GM12878 (cell line): ENCODE results near the gene OGFOD2. TPM values are rescaled to one million over a fixed set of nuclear protein-coding genes. Genes with fewer than 3 reads are reported as not detected.
A peak's percentile ranks its signal among the peaks of the same experiment; 100 is the strongest.

Experiments
- ATAC-seq: fragments of 200-7000 bp; cut with Tn5 transposase; 3 replicates; pipeline ENCODE4 v1.9.1; 2020; ENCODE audit warnings: mild to moderate bottlenecking, moderate library complexity
- BruUV-seq: library from RNA; stranded (reverse); fragments of 400-500 nt; replicated peaks from 2 replicates; lab custom pipeline; 2021; lab: Mats Ljungman, UMichigan
- CTCF ChIA-PET: fragments of 300-600 bp; sonication (Branson Sonifier 250); formaldehyde crosslinking; extraction: SDS; loops from one replicate; lab custom pipeline; 2021; ENCODE audit warnings: inconsistent platforms; lab: Yijun Ruan, JAX
- POLR2A ChIA-PET: fragments of 350-600 bp; formaldehyde crosslinking; extraction: SDS; loops from one replicate; lab custom pipeline; 2021; ENCODE audit warnings: inconsistent platforms; lab: Charles Lee
- RAD21 ChIA-PET: fragments of 300-600 bp; sonication (Branson Sonifier 250); formaldehyde crosslinking; loops from one replicate; lab custom pipeline; 2023; ENCODE audit warnings: antibody characterized with exemption; ENCODE audit not compliant: unreplicated experiment; lab: Charles Lee
- SMC1A ChIA-PET: fragments of 300-600 bp; sonication (Branson Sonifier 250); formaldehyde crosslinking; loops from one replicate; lab custom pipeline; 2023; ENCODE audit not compliant: unreplicated experiment, uncharacterized antibody; lab: Charles Lee
- DNase-seq: peaks from one replicate; pipeline ENCODE4 v3.0.0-alpha.2; 2011; ENCODE audit warnings: low read depth, low spot score
- FAIRE-seq: peaks from 3 replicates; lab custom pipeline; 2011; peaks lifted over from hg19 to GRCh38; lab: Jason Lieb, UNC
- H2AFZ ChIP-seq: 2 replicates; pipeline ENCODE4 v1.6.0; 2011; ENCODE audit warnings: low read depth, low read length, control low read depth; ENCODE audit not compliant: control insufficient read depth
- H3K27ac ChIP-seq: 2 replicates; pipeline ENCODE4 v1.5.1; 2011; ENCODE audit warnings: control low read depth; ENCODE audit not compliant: control insufficient read depth, insufficient read depth
- H3K27me3 ChIP-seq, 2 experiments: replicated peaks in 1 of 2; 2 replicates each; pipeline versions ENCODE4 v1.6.0 to v1.6.1; 2011; ENCODE audit warnings: low read length in 1 of 2; ENCODE audit not compliant: control insufficient read depth in 2 of 2, insufficient read depth in 2 of 2
- H3K36me3 ChIP-seq, 2 experiments: 2 replicates each; pipeline ENCODE4 v1.5.1; 2011; ENCODE audit warnings: low read length in 1 of 2; ENCODE audit not compliant: control insufficient read depth in 2 of 2, insufficient read depth in 2 of 2
- H3K4me1 ChIP-seq: 2 replicates; pipeline ENCODE4 v1.6.1; 2011; ENCODE audit warnings: mild to moderate bottlenecking, low read length, moderate library complexity, mixed read lengths; ENCODE audit not compliant: control insufficient read depth, insufficient read depth
- H3K4me2 ChIP-seq: 2 replicates; pipeline ENCODE4 v1.6.0; 2011; ENCODE audit warnings: control low read depth; ENCODE audit not compliant: control insufficient read depth, insufficient read depth
- H3K4me3 ChIP-seq: fragments of 200-600 bp; sonication (generic); 2 replicates; pipeline ENCODE4 v1.5.1; 2016
- H3K79me2 ChIP-seq: 2 replicates; pipeline ENCODE4 v1.6.0; 2011; ENCODE audit warnings: low read length; ENCODE audit not compliant: control insufficient read depth, insufficient read depth
- H3K9ac ChIP-seq: 2 replicates; pipeline ENCODE4 v1.8.0; 2011; ENCODE audit warnings: low read length, control low read depth, mixed read lengths; ENCODE audit not compliant: control insufficient read depth, insufficient read depth
- H3K9me3 ChIP-seq: replicated peaks from 3 replicates; pipeline ENCODE4 v1.5.1; 2011; ENCODE audit warnings: mild to moderate bottlenecking, low read length; ENCODE audit not compliant: control insufficient read depth, insufficient read depth
- H4K20me1 ChIP-seq: 2 replicates; pipeline ENCODE4 v1.6.0; 2011; ENCODE audit not compliant: control insufficient read depth, insufficient read depth
- BACH1 ChIP-seq: fragments of 450-650 bp; IDR thresholded peaks from 2 replicates; pipeline ENCODE4 v1.6.1; 2017; ENCODE audit warnings: mild to moderate bottlenecking, borderline replicate concordance
- ESRRA ChIP-seq: IDR thresholded peaks from 2 replicates; pipeline ENCODE4 v1.6.1; 2012; ENCODE audit warnings: mild to moderate bottlenecking, low read length, improper control_type of control experiment
- FOXK2 ChIP-seq: fragments of 450-650 bp; IDR thresholded peaks from 2 replicates; pipeline ENCODE4 v1.6.1; 2017; ENCODE audit warnings: mild to moderate bottlenecking, moderate library complexity
- HDAC2 ChIP-seq: fragments of 200-600 bp; sonication (generic); IDR thresholded peaks from 2 replicates; pipeline ENCODE4 v1.6.1; 2017
- JUNB ChIP-seq: IDR thresholded peaks from 2 replicates; pipeline ENCODE4 v1.6.1; 2016; ENCODE audit warnings: antibody characterized with exemption, mild to moderate bottlenecking
- KDM1A ChIP-seq: fragments of 200-600 bp; sonication (generic); IDR thresholded peaks from 2 replicates; pipeline ENCODE4 v1.6.1; 2016; ENCODE audit warnings: borderline replicate concordance
- NFIC ChIP-seq: IDR thresholded peaks from 2 replicates; pipeline ENCODE4 v1.6.1; 2012; ENCODE audit warnings: low read depth, mild to moderate bottlenecking, inconsistent platforms, low read length, moderate library complexity
- NR2C1 ChIP-seq: fragments of 450-650 bp; IDR thresholded peaks from 2 replicates; pipeline ENCODE4 v1.6.1; 2017; ENCODE audit warnings: antibody characterized with exemption, mild to moderate bottlenecking, moderate library complexity
- NRF1 ChIP-seq: conservative IDR thresholded peaks from 2 replicates; pipeline ENCODE4 v1.6.1; 2011; ENCODE audit warnings: mild to moderate bottlenecking, low read depth, low read length, improper control_type of control experiment
- POLR2A ChIP-seq: IDR thresholded peaks from 2 replicates; pipeline ENCODE4 v1.6.1; 2011; ENCODE audit warnings: low read depth, mild to moderate bottlenecking, low read length
- POU2F2 ChIP-seq: IDR thresholded peaks from 3 replicates; pipeline ENCODE4 v1.6.1; 2011; ENCODE audit warnings: low read depth, mild to moderate bottlenecking, low read length, borderline replicate concordance
- RELA ChIP-seq: fragments of 450-650 bp; IDR thresholded peaks from 2 replicates; pipeline ENCODE4 v1.8.0; 2014; ENCODE audit warnings: borderline replicate concordance; ENCODE audit not compliant: partially characterized antibody
- RUNX3 ChIP-seq: IDR thresholded peaks from 2 replicates; pipeline ENCODE4 v1.6.1; 2012; ENCODE audit warnings: low read length, inconsistent platforms
- TCF7 ChIP-seq: IDR thresholded peaks from 2 replicates; pipeline ENCODE4 v1.6.1; 2014; ENCODE audit warnings: antibody characterized with exemption, borderline replicate concordance
- ZNF217 ChIP-seq: fragments of 450-650 bp; IDR thresholded peaks from 2 replicates; pipeline ENCODE4 v1.6.1; 2017; ENCODE audit warnings: antibody characterized with exemption, mild to moderate bottlenecking
- WGBS: methylation state at CpG from one replicate; pipeline ENCODE4 v1.1.6; 2016; ENCODE audit warnings: low lambda C conversion rate; ENCODE audit not compliant: insufficient replicate concordance, insufficient coverage; ENCODE audit errors: missing lambda C conversion rate; 5-methylcytosine and 5-hydroxymethylcytosine counted together
- in situ Hi-C: fragments of 300-500 bp; cut with MboI; formaldehyde crosslinking; loops from 9 replicates; pipeline ENCODE4 v1.14.3; 2018; ENCODE audit warnings: mixed read lengths
- intact Hi-C: fragments of 100-400 bp; cut with micrococcal nuclease; formaldehyde crosslinking; loops from one replicate; pipeline ENCODE4 v1.14.2; 2022; ENCODE audit not compliant: unreplicated experiment
- polyA plus RNA-seq, 11 experiments: library from polyadenylated mRNA; depleted of rRNA in 4 of 11; unstranded in 6 of 11; stranded (reverse) in 5 of 11; fragments of >200 nt; fragmentation: Nextera tagmentation in 4 of 11; fragmentation: Illumina TruSeq in 1 of 11; extraction: Ambion mirVana in 4 of 11; extraction: Trizol in 1 of 11; gene quantifications; 1 replicate in 1 of 11; 2 replicates in 10 of 11; pipeline versions ENCODE4 v1.2.1 to v1.2.3, GENCODE V29; 2011 to 2016; ENCODE audit warnings: inconsistent platforms in 2 of 11, missing spikeins in 2 of 11, low read depth in 1 of 11
- total RNA-seq, 4 experiments: library from RNA; depleted of rRNA in 3 of 4; stranded (reverse); fragments of >200 nt in 3 of 4; fragmentation: Illumina TruSeq in 1 of 4; extraction: Trizol in 1 of 4; gene quantifications; 2 replicates each; pipeline versions ENCODE4 v1.2.1 to v1.2.3, GENCODE V29; 2013 to 2021

Gene OGFOD2
- total and polyA plus RNA-seq, 10 of the 15 experiments (the other 5 are each of a cell fraction or from before 2014, with no cell fraction given) = 0.93 to 29.2 (median 16.3) TPM

GRCh38 chr12:122999196-122999946 is 24.3 kb downstream of the OGFOD2 start (continued):
- no peak for TF ChIP-seq NRF1
- TF ChIP-seq NFIC = no peak
- TF ChIP-seq KDM1A = no peak
- no peak for TF ChIP-seq ESRRA
- TF ChIP-seq HDAC2 = no peak
- no peak for TF ChIP-seq ZNF217
- TF ChIP-seq TCF7 = no peak
- no peak for TF ChIP-seq JUNB
- no peak for TF ChIP-seq POLR2A
- no peak for TF ChIP-seq BACH1
- no peak for TF ChIP-seq POU2F2
- no peak for TF ChIP-seq NR2C1
- no peak for TF ChIP-seq RELA

- ChIA-PET POLR2A (interaction anchor here (0.6 kb wide), 2 partner anchors 194 to 1198 kb away, joined by 3 to 6 read pairs; no protein-coding TSS in a partner anchor), CTCF (interaction anchor here (0.6 kb wide), 1 partner anchor 105 kb away, joined by 3 read pairs; no protein-coding TSS in a partner anchor), RAD21 (no interaction called here), SMC1A (no interaction called here)
- no peak for ATAC-seq
- BruUV-seq = no TSS peak
- Histone ChIP-seq H3K4me1 (no peaks in the 10 kb centered on the region), H3K4me2 (no peak overlapping the region), H3K9ac (no peak overlapping the region), H3K9me3 (no peaks in the 10 kb centered on the region), H3K27ac (no peak overlapping the region), H3K4me3 (no peak overlapping the region), H3K36me3 (no peaks in the 10 kb centered on the region), H3K79me2 (no peaks in the 10 kb centered on the region), H2AFZ (no peak overlapping the region), H3K27me3 (no peaks in the 10 kb centered on the region; a peak in 1 of 4 replicates)
- no peak for DNase-seq
- in situ Hi-C loops (no loop called here), intact Hi-C loops (no loop called here)
- no peak for FAIRE-seq
- 42% methylated on average over 17 of the region's 20 CpGs for WGBS
- TF ChIP-seq RUNX3 (peak; percentile 49; the same call in 1 of the 2 replicates), FOXK2 (no peak)
- TF ChIP-seq, all 136 proteins: peak for 1
- no peaks in the 10 kb centered on the region for H4K20me1 ChIP-seq
Observed at GRCh38 chr12:122999986-123000420, 25.0 kb downstream of the OGFOD2 start.
